NCI-H2196 (cell line): ENCODE measurements around the gene NEU3.
A peak's percentile ranks its signal among the peaks of the same experiment; 100 is the strongest.
"Not testable (repeated sequence)": the region's sequence is repeated elsewhere in the genome, so short reads cannot be mapped to it uniquely, and the experiment has no call there.

Experiments used
- DNase-seq: peaks from one replicate; lab custom pipeline; 2025; ENCODE audit not compliant: unreplicated experiment; lab: John Stamatoyannopoulos, UW

Gene NEU3

GRCh38 chr11:75028321-75028720 lies 39.6 kb downstream of the NEU3 start:
- DNase-seq = no peak

- DNase-seq = no peak
Observed at GRCh38 chr11:75028724-75029123, 40.0 kb downstream of the NEU3 start.

GRCh38 chr11:75029836-75030631 lies 41.3 kb downstream of the NEU3 start:
- DNase-seq = no peak

GRCh38 chr11:75031224-75031753 lies 42.6 kb downstream of the NEU3 start:
- no peak for DNase-seq

- peak; percentile 67 for DNase-seq
Observed at GRCh38 chr11:75031771-75032549, 43.2 kb downstream of the NEU3 start.

GRCh38 chr11:75032550-75032935 lies 43.8 kb downstream of the NEU3 start:
- DNase-seq = no peak

GRCh38 chr11:75033916-75034315 lies 45.2 kb downstream of the NEU3 start:
- no peak for DNase-seq

GRCh38 chr11:75035256-75035655 lies 46.5 kb downstream of the NEU3 start:
- no peak for DNase-seq

- peak; percentile 47 for DNase-seq
Observed at GRCh38 chr11:75035911-75036565, 47.3 kb downstream of the NEU3 start.

GRCh38 chr11:75040167-75040770 lies 51.5 kb downstream of the NEU3 start:
- no peak for DNase-seq

- DNase-seq = no peak
Observed at GRCh38 chr11:75041263-75041662, 52.5 kb downstream of the NEU3 start.

GRCh38 chr11:75041821-75042220 lies 53.1 kb downstream of the NEU3 start:
- DNase-seq = not testable (repeated sequence)

GRCh38 chr11:75044381-75045170 lies 55.8 kb downstream of the NEU3 start:
- DNase-seq = not testable (repeated sequence)

- DNase-seq = not testable (repeated sequence)
Observed at GRCh38 chr11:75046668-75047067, 57.9 kb downstream of the NEU3 start.

- no peak for DNase-seq
Observed at GRCh38 chr11:75047191-75047590, 58.5 kb downstream of the NEU3 start.

GRCh38 chr11:75049501-75050266 lies 61.0 kb downstream of the NEU3 start:
- DNase-seq = not testable (repeated sequence)

- DNase-seq = no peak
Observed at GRCh38 chr11:75050516-75050915, 61.8 kb downstream of the NEU3 start.

- no peak for DNase-seq
Observed at GRCh38 chr11:75051043-75051442, 62.3 kb downstream of the NEU3 start.

GRCh38 chr11:75052457-75052856 lies 63.7 kb downstream of the NEU3 start:
- DNase-seq = no peak

GRCh38 chr11:75055511-75055910 lies 66.8 kb downstream of the NEU3 start:
- no peak for DNase-seq
